Mucosa of rectum (tissue), 2 donors: Measurements from ENCODE around the gene ALPI.

Experiments used
- H3K27ac ChIP-seq, 2 donors: one replicate each; pipeline ENCODE4 v1.7.0; 2013; ENCODE audit warnings: inconsistent platforms in 2 of 2, low read depth in 2 of 2, low read length in 2 of 2
- H3K27me3 ChIP-seq, 2 donors: one replicate each; pipeline ENCODE4 v1.7.0; 2013; ENCODE audit warnings: low read length in 2 of 2; ENCODE audit not compliant: control insufficient read depth in 2 of 2, insufficient read depth in 2 of 2
- H3K36me3 ChIP-seq, 2 donors: one replicate each; pipeline ENCODE4 v1.7.0; 2013; ENCODE audit warnings: low read length in 2 of 2; ENCODE audit not compliant: control insufficient read depth in 2 of 2, insufficient read depth in 2 of 2
- H3K4me1 ChIP-seq, 2 donors: one replicate each; pipeline ENCODE4 v1.7.0; 2013; ENCODE audit warnings: low read length in 2 of 2, mild to moderate bottlenecking in 1 of 2; ENCODE audit not compliant: control insufficient read depth in 2 of 2, insufficient read depth in 2 of 2
- H3K4me3 ChIP-seq, 2 donors: one replicate each; pipeline ENCODE4 v1.7.0; 2013; ENCODE audit warnings: low read length in 2 of 2
- H3K9ac ChIP-seq, 2 donors: one replicate each; pipeline ENCODE4 v1.7.0; 2013; ENCODE audit warnings: low read length in 2 of 2, low read depth in 1 of 2, mild to moderate bottlenecking in 1 of 2
- H3K9me3 ChIP-seq, 2 donors: one replicate each; pipeline ENCODE4 v1.7.0; 2013; ENCODE audit warnings: low read length in 2 of 2; ENCODE audit not compliant: control insufficient read depth in 2 of 2
- donor health status: healthy.
- donor health status: Normal muscosa, but diverticular disease.

The ALPI gene

GRCh38 chr2:232501794-232502390, 45.9 kb downstream of the ALPI start:
- Histone ChIP-seq H3K9me3 (no peaks in the 10 kb centered on the region), H3K27me3 (peaks cover 20 to 26% of the 10 kb centered on the region in 2 donors), H3K4me3 (no peak overlapping the region), H3K4me1 (no peaks in the 10 kb centered on the region), H3K36me3 (no peaks in the 10 kb centered on the region), H3K27ac (no peak overlapping the region), H3K9ac (no peak overlapping the region)

- H3K4me3 ChIP-seq = no peak overlapping the region
- no peaks in the 10 kb centered on the region for H3K9me3 ChIP-seq
Measured at GRCh38 chr2:232502511-232502910, 46.6 kb downstream of the ALPI start.

DNA sequence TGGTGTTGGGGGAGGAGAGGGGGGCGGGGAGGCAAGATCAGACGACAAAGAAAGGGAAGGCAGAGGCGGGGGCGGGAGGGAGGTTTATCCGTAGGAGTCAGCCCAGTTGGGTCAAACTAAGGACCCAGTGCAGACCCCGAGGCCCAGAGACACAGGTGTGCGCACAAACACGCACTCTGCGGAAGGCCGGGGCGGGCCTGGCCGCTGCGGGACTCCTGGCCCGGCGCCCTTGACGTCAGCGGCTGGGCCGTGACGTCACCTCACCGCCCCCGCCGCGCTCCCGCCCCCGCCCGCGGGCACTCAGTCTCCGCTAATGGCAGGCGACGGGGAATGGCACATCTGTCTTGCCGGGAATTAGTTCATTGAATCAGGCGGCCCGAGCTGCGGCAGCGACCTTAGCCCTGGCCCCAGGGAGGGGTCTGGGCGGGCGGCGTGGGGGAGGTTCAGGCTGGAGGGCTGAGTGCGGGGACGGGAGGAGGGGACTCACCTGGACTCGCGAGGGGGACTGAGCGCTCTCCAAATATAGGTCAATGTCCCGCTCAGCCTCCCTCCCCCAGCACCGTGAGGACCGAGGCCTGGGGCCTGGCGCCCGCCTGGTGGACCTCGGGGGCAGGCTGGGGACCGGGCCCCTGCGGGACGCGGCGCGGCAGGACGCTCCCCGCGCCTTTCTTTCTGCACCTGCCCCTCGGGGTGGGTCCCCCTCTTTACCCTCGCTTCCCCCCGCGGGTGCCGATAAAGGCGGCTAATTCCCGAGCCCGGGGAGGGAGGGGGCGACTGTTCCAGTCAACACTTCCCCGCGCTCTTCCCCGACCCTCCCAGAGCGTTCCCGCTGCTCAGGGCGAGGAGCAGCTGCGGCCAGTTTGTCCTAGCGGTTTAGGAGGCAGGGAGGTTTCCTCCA, 47.2 kb downstream of the ALPI start:
- Histone ChIP-seq H3K9ac (no peak overlapping the region), H3K27ac (no peak overlapping the region), H3K27me3 (peaks cover 22 to 26% of the 10 kb centered on the region in 2 donors)

More at GRCh38 chr2:232502511-232502910, 46.6 kb downstream of the ALPI start:
- H3K9ac ChIP-seq = no peak overlapping the region
- H3K36me3 ChIP-seq = no peaks in the 10 kb centered on the region
- no peaks in the 10 kb centered on the region for H3K4me1 ChIP-seq
- peaks cover 21 to 26% of the 10 kb centered on the region in 2 donors for H3K27me3 ChIP-seq
- no peak overlapping the region for H3K27ac ChIP-seq

GRCh38 chr2:232503809-232504323, 47.9 kb downstream of the ALPI start:
- Histone ChIP-seq H3K27ac (no peak overlapping the region), H3K9ac (no peak overlapping the region), H3K4me1 (no peaks in the 10 kb centered on the region), H3K4me3 (peak overlapping the region in 1 of 2 donors; percentile 9), H3K9me3 (no peaks in the 10 kb centered on the region), H3K36me3 (no peaks in the 10 kb centered on the region), H3K27me3 (peaks cover 22 to 26% of the 10 kb centered on the region in 2 donors)

More for the DNA sequence above, 47.2 kb downstream of the ALPI start:
- Histone ChIP-seq H3K36me3 (no peaks in the 10 kb centered on the region), H3K4me1 (no peaks in the 10 kb centered on the region), H3K9me3 (no peaks in the 10 kb centered on the region), H3K4me3 (peak overlapping the region; percentile 9 to 38)

- Histone ChIP-seq H3K9me3 (no peaks in the 10 kb centered on the region), H3K9ac (no peak overlapping the region), H3K27me3 (peaks cover 22 to 26% of the 10 kb centered on the region in 2 donors), H3K27ac (no peak overlapping the region), H3K4me3 (no peak overlapping the region), H3K36me3 (no peaks in the 10 kb centered on the region), H3K4me1 (no peaks in the 10 kb centered on the region)
Measured at GRCh38 chr2:232504438-232504837, 48.5 kb downstream of the ALPI start.

- no peaks in the 10 kb centered on the region for H3K9me3 ChIP-seq
- peaks cover 21 to 26% of the 10 kb centered on the region in 2 donors for H3K27me3 ChIP-seq
- H3K27ac ChIP-seq = no peak overlapping the region
- no peaks in the 10 kb centered on the region for H3K36me3 ChIP-seq
- no peak overlapping the region for H3K4me3 ChIP-seq
- no peak overlapping the region for H3K9ac ChIP-seq
- H3K4me1 ChIP-seq = no peaks in the 10 kb centered on the region
Measured at GRCh38 chr2:232505856-232506255, 49.9 kb downstream of the ALPI start.

DNA sequence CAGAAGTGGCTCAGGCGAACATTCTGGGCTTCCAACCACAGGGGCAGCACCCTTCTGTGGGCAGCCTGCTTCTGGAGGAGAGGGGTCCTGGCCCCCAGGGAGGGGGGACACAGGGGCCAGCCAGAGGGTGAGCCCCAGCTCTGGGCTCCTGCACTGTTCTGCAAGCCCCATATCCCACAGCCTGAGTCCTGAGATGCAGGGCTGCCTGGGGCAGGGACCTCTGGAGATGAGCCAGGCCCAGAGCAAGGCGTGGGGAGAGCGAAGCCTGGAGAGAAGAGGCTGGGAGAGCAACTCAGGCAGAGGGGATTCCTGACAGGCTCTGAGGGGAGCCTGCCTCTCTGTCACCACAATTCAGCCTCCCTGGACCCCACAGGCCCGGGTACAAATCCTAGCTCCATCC, 50.8 kb downstream of the ALPI start:
- peaks cover 22 to 24% of the 10 kb centered on the region in 2 donors for H3K27me3 ChIP-seq

GRCh38 chr2:232508251-232508650, 52.3 kb downstream of the ALPI start:
- H3K27ac ChIP-seq = no peak overlapping the region
- no peaks in the 10 kb centered on the region for H3K4me1 ChIP-seq
- no peak overlapping the region for H3K9ac ChIP-seq
- no peaks in the 10 kb centered on the region for H3K36me3 ChIP-seq
- H3K4me3 ChIP-seq = no peak overlapping the region
- peaks cover 20 to 24% of the 10 kb centered on the region in 2 donors for H3K27me3 ChIP-seq
- H3K9me3 ChIP-seq = no peaks in the 10 kb centered on the region

More for the DNA sequence above, 50.8 kb downstream of the ALPI start:
- no peaks in the 10 kb centered on the region for H3K4me1 ChIP-seq
- no peaks in the 10 kb centered on the region for H3K9me3 ChIP-seq
- no peak overlapping the region for H3K9ac ChIP-seq
- H3K27ac ChIP-seq = no peak overlapping the region
- H3K36me3 ChIP-seq = no peaks in the 10 kb centered on the region
- H3K4me3 ChIP-seq = no peak overlapping the region
